Measurements from ENCODE around the gene LRG1.

Gene LRG1

GRCh38 chr19:4553775-4554174, 13.9 kb upstream of the LRG1 start:
- Histone ChIP-seq H4K20me1 (ENCODE audit: low read depth, low read length) (no peaks in the 10 kb centered on the region), H3K79me2 (ENCODE audit: insufficient read depth, low read length) (no peaks in the 10 kb centered on the region), H3F3A (ENCODE audit: insufficient read depth) (no peaks in the 10 kb centered on the region), H3K4me2 (ENCODE audit: low read depth, low read length, poor library complexity, severe bottlenecking) (no peak overlapping the region), H3K36me3 (ENCODE audit: low read length) (no peaks in the 10 kb centered on the region), H2AFZ (ENCODE audit: low read depth, low read length, severe bottlenecking) (no peak overlapping the region), H3K4me3 (ENCODE audit: insufficient read depth, low read length, poor library complexity, severe bottlenecking) (no peak overlapping the region), H3K9me3 (ENCODE audit: insufficient read depth, low read length) (no peaks in the 10 kb centered on the region), H3K27me3 (ENCODE audit: low read length) (no peaks in the 10 kb centered on the region), H3K27ac (ENCODE audit: low read depth, low read length) (no peak overlapping the region), H3K9me2 (replicated peaks; ENCODE audit: insufficient read depth, low read length) (no peaks in the 10 kb centered on the region), H3K9ac (ENCODE audit: low read length) (no peak overlapping the region)
- TF ChIP-seq CTCF (IDR thresholded peaks at IDR 0.05; ENCODE audit: insufficient read depth, low read length, poor library complexity, severe bottlenecking) (no peak), EZH2phosphoT487 (conservative IDR thresholded peaks at IDR 0.05; ENCODE audit: low read length) (no peak)

- no peaks in the 10 kb centered on the region for H3K9me2 ChIP-seq (replicated peaks; ENCODE audit: insufficient read depth, low read length)
- H3K27ac ChIP-seq (ENCODE audit: low read depth, low read length), result no peak overlapping the region
- H3K79me2 ChIP-seq (ENCODE audit: insufficient read depth, low read length), result no peaks in the 10 kb centered on the region
- H3F3A ChIP-seq (ENCODE audit: insufficient read depth), result no peaks in the 10 kb centered on the region
- no peaks in the 10 kb centered on the region for H4K20me1 ChIP-seq (ENCODE audit: low read depth, low read length)
- no peak overlapping the region for H2AFZ ChIP-seq (ENCODE audit: low read depth, low read length, severe bottlenecking)
- no peak overlapping the region for H3K4me2 ChIP-seq (ENCODE audit: low read depth, low read length, poor library complexity, severe bottlenecking)
- TF ChIP-seq CTCF (IDR thresholded peaks at IDR 0.05; ENCODE audit: insufficient read depth, low read length, poor library complexity, severe bottlenecking), result no peak
- no peak for TF ChIP-seq EZH2phosphoT487 (conservative IDR thresholded peaks at IDR 0.05; ENCODE audit: low read length)
- H3K27me3 ChIP-seq (ENCODE audit: low read length), result no peaks in the 10 kb centered on the region
- H3K4me3 ChIP-seq (ENCODE audit: insufficient read depth, low read length, poor library complexity, severe bottlenecking), result no peak overlapping the region
- H3K9me3 ChIP-seq (ENCODE audit: insufficient read depth, low read length), result no peaks in the 10 kb centered on the region
- no peaks in the 10 kb centered on the region for H3K36me3 ChIP-seq (ENCODE audit: low read length)
- no peak overlapping the region for H3K9ac ChIP-seq (ENCODE audit: low read length)
These were observed 13.4 kb upstream of the LRG1 start for GRCh38 chr19:4553092-4553695.

- Histone ChIP-seq H3K4me2 (ENCODE audit: low read depth, low read length, poor library complexity, severe bottlenecking) (no peak overlapping the region), H3K9me2 (replicated peaks; ENCODE audit: insufficient read depth, low read length) (no peaks in the 10 kb centered on the region), H3K27me3 (ENCODE audit: low read length) (no peaks in the 10 kb centered on the region), H3K9me3 (ENCODE audit: insufficient read depth, low read length) (no peaks in the 10 kb centered on the region), H3F3A (ENCODE audit: insufficient read depth) (no peaks in the 10 kb centered on the region), H3K4me3 (ENCODE audit: insufficient read depth, low read length, poor library complexity, severe bottlenecking) (no peak overlapping the region), H2AFZ (ENCODE audit: low read depth, low read length, severe bottlenecking) (no peak overlapping the region), H4K20me1 (ENCODE audit: low read depth, low read length) (no peaks in the 10 kb centered on the region), H3K36me3 (ENCODE audit: low read length) (no peaks in the 10 kb centered on the region), H3K9ac (ENCODE audit: low read length) (no peak overlapping the region), H3K27ac (ENCODE audit: low read depth, low read length) (no peak overlapping the region), H3K79me2 (ENCODE audit: insufficient read depth, low read length) (no peaks in the 10 kb centered on the region)
- TF ChIP-seq EZH2phosphoT487 (conservative IDR thresholded peaks at IDR 0.05; ENCODE audit: low read length) (no peak), CTCF (IDR thresholded peaks at IDR 0.05; ENCODE audit: insufficient read depth, low read length, poor library complexity, severe bottlenecking) (no peak)
These were observed 12.6 kb upstream of the LRG1 start for GRCh38 chr19:4552525-4552819.
